GM12891 (cell line): ENCODE measurements around the gene LEMD3.

Source experiments
- PAX5 ChIP-seq: IDR thresholded peaks from 2 replicates; pipeline ENCODE4 v1.6.1; 2011; ENCODE audit warnings: low read length, moderate library complexity, mild to moderate bottlenecking; ENCODE audit not compliant: insufficient read depth, severe bottlenecking
- POLR2A ChIP-seq: IDR thresholded peaks from 2 replicates; pipeline ENCODE4 v1.6.1; 2011; ENCODE audit warnings: low read depth, low read length, control low read depth
- POLR2AphosphoS5 ChIP-seq: IDR thresholded peaks from 2 replicates; pipeline ENCODE4 v1.6.1; 2011; ENCODE audit warnings: low read depth, low read length, control low read depth
- POU2F2 ChIP-seq: IDR thresholded peaks from 2 replicates; pipeline ENCODE4 v1.6.1; 2011; ENCODE audit warnings: low read depth, mild to moderate bottlenecking, control low read depth, low read length, moderate library complexity
- SPI1 ChIP-seq: IDR thresholded peaks from 2 replicates; pipeline ENCODE4 v1.6.1; 2011; ENCODE audit warnings: low read depth, low read length, control low read depth

- TF ChIP-seq POLR2A (no peak), SPI1 (no peak), POLR2AphosphoS5 (no peak), POU2F2 (no peak), PAX5 (no peak)
Measured at GRCh38 chr12:65220761-65221160, 51.4 kb downstream of the LEMD3 start.
